ENCODE measurements around the gene AMH.

Gene AMH

GRCh38 chr19:2230033-2230531 lies 19.0 kb upstream of the AMH start:
- no peak for TF ChIP-seq CTCF (IDR thresholded peaks at IDR 0.05; ENCODE audit: borderline replicate concordance, control extremely low read depth, extremely low read depth, insufficient read depth, missing control alignments)
- no peak for DNase-seq (ENCODE audit: low spot score)
- in situ Hi-C loops (cut with MboI; ENCODE audit: low sequenced_read_pairs, unreplicated experiment), result no loop called here

GRCh38 chr19:2230807-2231533 lies 18.2 kb upstream of the AMH start:
- in situ Hi-C loops (cut with MboI; ENCODE audit: low sequenced_read_pairs, unreplicated experiment), result no loop called here

GRCh38 chr19:2231621-2232221 lies 17.4 kb upstream of the AMH start:
- DNase-seq (ENCODE audit: low spot score), result no peak
- in situ Hi-C loops (cut with MboI; ENCODE audit: low sequenced_read_pairs, unreplicated experiment), result no loop called here
- TF ChIP-seq CTCF (IDR thresholded peaks at IDR 0.05; ENCODE audit: borderline replicate concordance, control extremely low read depth, extremely low read depth, insufficient read depth, missing control alignments), result peak; percentile 4

More at GRCh38 chr19:2230807-2231533, 18.2 kb upstream of the AMH start:
- no peak for DNase-seq (ENCODE audit: low spot score)
- TF ChIP-seq CTCF (IDR thresholded peaks at IDR 0.05; ENCODE audit: borderline replicate concordance, control extremely low read depth, extremely low read depth, insufficient read depth, missing control alignments), result no peak

GRCh38 chr19:2232286-2233151 lies 16.6 kb upstream of the AMH start:
- no peak for TF ChIP-seq CTCF (IDR thresholded peaks at IDR 0.05; ENCODE audit: borderline replicate concordance, control extremely low read depth, extremely low read depth, insufficient read depth, missing control alignments)
- no peak for DNase-seq (ENCODE audit: low spot score)
- in situ Hi-C loops (cut with MboI; ENCODE audit: low sequenced_read_pairs, unreplicated experiment), result no loop called here

- in situ Hi-C loops (cut with MboI; ENCODE audit: low sequenced_read_pairs, unreplicated experiment), result no loop called here
- DNase-seq (ENCODE audit: low spot score), result no peak
- TF ChIP-seq CTCF (IDR thresholded peaks at IDR 0.05; ENCODE audit: borderline replicate concordance, control extremely low read depth, extremely low read depth, insufficient read depth, missing control alignments), result no peak
Measured at GRCh38 chr19:2233601-2234280, 15.4 kb upstream of the AMH start.

- TF ChIP-seq CTCF (IDR thresholded peaks at IDR 0.05; ENCODE audit: borderline replicate concordance, control extremely low read depth, extremely low read depth, insufficient read depth, missing control alignments), result no peak
- DNase-seq (ENCODE audit: low spot score), result no peak
- in situ Hi-C loops (cut with MboI; ENCODE audit: low sequenced_read_pairs, unreplicated experiment), result no loop called here
Measured at GRCh38 chr19:2234996-2235380, 14.1 kb upstream of the AMH start.
